ENCODE results near the gene MORN5.

The MORN5 gene

DNA sequence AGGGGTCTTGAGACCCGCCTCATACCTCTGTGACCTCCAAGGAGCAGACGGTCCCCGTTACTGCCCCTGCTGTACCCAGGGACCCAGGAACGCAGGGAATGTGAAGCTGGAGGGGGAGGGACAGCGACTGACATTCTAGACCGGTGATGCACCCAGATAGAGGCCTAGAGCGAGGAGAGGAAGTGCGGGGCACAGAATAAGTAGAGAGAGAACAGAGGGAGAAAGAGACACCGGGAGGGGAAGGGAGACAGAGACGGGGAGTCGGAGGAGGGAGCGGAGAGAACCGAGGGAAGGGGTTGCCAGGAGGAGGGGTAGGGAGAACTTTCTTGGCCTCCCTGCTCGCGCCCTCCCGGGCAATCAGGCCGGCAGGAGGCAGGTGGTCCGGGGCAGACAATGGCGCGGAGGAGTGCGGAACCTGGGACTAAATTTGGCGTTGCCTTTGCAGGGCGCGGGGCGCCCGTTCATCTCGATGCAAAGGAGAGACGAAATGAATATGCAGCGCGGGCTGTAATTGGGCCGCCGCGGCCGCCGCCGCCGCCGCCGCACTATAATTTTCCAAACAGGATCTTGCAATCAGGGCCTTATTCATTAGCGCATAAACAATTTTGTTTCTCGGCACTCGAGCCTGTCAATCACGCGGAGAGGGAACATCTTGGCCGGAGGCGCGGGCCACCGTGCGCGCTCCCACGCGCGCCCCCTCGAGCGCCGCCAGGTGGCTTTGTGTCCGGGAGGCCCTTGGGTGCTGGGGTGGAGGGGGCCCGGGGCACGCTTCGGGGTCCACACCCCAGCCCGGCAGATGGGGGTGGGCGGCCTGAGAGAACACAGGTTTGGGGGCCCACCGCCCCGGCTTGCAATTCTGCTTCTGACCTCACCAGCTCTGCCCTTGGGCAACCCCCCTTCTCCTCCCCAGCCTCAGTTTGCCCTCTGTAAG is 33.1 kb upstream of the MORN5 start:
- Histone ChIP-seq H3K36me3 (ENCODE audit: control insufficient read depth, low read depth, low read length) (no peaks in the 10 kb centered on the region), H3K27ac (ENCODE audit: low read length) (no peak overlapping the region), H3K4me3 (ENCODE audit: low read length) (peak overlapping the region; percentile 65), H3K9ac (ENCODE audit: low read length) (peak overlapping the region; percentile 28), H3K4me1 (ENCODE audit: control insufficient read depth, low read depth, low read length) (peaks cover 8% of the 10 kb centered on the region), H3K27me3 (ENCODE audit: control insufficient read depth, insufficient read depth, low read length) (peaks cover 44% of the 10 kb centered on the region), H3K9me3 (ENCODE audit: control insufficient read depth, low read depth, low read length) (no peaks in the 10 kb centered on the region)

- Histone ChIP-seq H3K4me1 (ENCODE audit: control insufficient read depth, low read depth, low read length) (peaks cover 15% of the 10 kb centered on the region), H3K9me3 (ENCODE audit: control insufficient read depth, low read depth, low read length) (no peaks in the 10 kb centered on the region), H3K36me3 (ENCODE audit: control insufficient read depth, low read depth, low read length) (no peaks in the 10 kb centered on the region), H3K27me3 (ENCODE audit: control insufficient read depth, insufficient read depth, low read length) (peaks cover 50% of the 10 kb centered on the region), H3K4me3 (ENCODE audit: low read length) (no peak overlapping the region), H3K9ac (ENCODE audit: low read length) (no peak overlapping the region), H3K27ac (ENCODE audit: low read length) (no peak overlapping the region)
These were observed 32.3 kb upstream of the MORN5 start for GRCh38 chr9:122127396-122127798.

DNA sequence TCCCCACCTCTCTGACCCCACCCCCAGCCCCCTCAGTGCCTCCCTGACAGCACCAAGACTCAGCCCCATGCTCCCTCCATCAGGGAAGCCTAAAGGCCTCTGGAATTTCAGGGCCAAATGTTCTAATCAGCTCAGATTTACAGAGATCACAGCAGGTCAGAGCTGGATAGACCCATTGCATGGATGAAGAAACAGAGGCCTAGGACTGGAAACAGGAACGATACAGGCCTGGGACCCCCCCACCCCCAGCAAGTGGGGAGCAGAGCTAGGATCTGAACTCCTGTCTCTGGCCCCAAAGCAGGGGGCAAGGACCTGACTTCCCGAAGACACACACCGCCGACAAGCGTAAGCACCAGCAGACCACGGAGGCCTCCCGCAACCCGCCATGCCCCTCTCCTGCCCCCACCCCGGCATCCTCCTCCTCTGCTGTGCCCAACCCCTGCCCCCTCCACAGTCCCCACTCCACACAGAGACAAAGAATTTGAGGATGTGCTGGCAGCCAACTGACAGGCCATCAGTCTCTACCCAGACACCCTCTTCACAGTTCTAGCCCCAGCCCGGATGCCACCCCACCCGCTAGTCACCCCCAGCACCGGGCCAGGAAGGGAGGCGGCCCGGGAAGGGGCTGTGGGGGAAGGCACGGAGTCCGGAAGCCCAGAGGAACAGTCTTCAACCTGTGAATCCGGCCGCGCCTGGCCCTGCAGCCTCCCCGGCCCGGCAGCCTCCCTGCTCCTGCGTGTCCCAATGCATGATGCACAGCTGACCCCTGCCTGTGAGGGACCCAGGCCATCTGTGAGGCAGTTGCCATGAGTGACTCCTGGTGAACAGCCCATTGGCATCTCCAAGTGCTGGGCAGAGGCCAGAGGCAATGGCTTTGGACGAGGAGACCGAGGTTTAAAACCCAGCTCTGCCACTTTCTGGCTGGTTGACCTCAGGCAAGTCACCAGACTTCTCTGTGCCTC is 31.4 kb upstream of the MORN5 start:
- Histone ChIP-seq H3K9ac (ENCODE audit: low read length) (no peak overlapping the region), H3K9me3 (ENCODE audit: control insufficient read depth, low read depth, low read length) (no peaks in the 10 kb centered on the region), H3K4me3 (ENCODE audit: low read length) (no peak overlapping the region), H3K27me3 (ENCODE audit: control insufficient read depth, insufficient read depth, low read length) (peaks cover 58% of the 10 kb centered on the region), H3K4me1 (ENCODE audit: control insufficient read depth, low read depth, low read length) (peaks cover 15% of the 10 kb centered on the region), H3K36me3 (ENCODE audit: control insufficient read depth, low read depth, low read length) (no peaks in the 10 kb centered on the region), H3K27ac (ENCODE audit: low read length) (no peak overlapping the region)

DNA sequence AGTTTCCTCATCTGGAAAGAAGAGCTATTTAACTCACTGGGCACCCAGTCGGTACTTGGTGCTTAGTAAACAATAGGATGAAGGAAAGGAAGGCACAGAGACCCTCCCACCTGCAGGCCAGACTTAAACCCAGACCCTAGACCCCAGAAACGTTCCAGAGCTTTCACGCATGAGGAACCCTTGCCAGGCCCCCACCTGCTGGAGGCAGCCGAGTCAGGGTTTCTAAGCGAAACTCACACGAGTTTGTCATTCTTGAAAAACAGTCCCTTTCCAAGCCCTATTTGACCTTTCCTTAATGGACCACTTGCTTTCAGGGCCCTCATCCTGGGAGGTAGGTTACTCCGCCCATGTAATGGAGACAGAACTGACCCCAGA is 30.8 kb upstream of the MORN5 start:
- H3K36me3 ChIP-seq (ENCODE audit: control insufficient read depth, low read depth, low read length), result no peaks in the 10 kb centered on the region
- H3K4me3 ChIP-seq (ENCODE audit: low read length), result no peak overlapping the region
- no peaks in the 10 kb centered on the region for H3K9me3 ChIP-seq (ENCODE audit: control insufficient read depth, low read depth, low read length)
- no peak overlapping the region for H3K9ac ChIP-seq (ENCODE audit: low read length)
- H3K4me1 ChIP-seq (ENCODE audit: control insufficient read depth, low read depth, low read length), result peaks cover 15% of the 10 kb centered on the region
- H3K27me3 ChIP-seq (ENCODE audit: control insufficient read depth, insufficient read depth, low read length), result peaks cover 58% of the 10 kb centered on the region
- no peak overlapping the region for H3K27ac ChIP-seq (ENCODE audit: low read length)

GRCh38 chr9:122129969-122130368 is 29.7 kb upstream of the MORN5 start:
- Histone ChIP-seq H3K27me3 (ENCODE audit: control insufficient read depth, insufficient read depth, low read length) (peaks cover 53% of the 10 kb centered on the region), H3K9me3 (ENCODE audit: control insufficient read depth, low read depth, low read length) (no peaks in the 10 kb centered on the region), H3K27ac (ENCODE audit: low read length) (no peak overlapping the region), H3K36me3 (ENCODE audit: control insufficient read depth, low read depth, low read length) (no peaks in the 10 kb centered on the region), H3K4me1 (ENCODE audit: control insufficient read depth, low read depth, low read length) (peaks cover 18% of the 10 kb centered on the region), H3K4me3 (ENCODE audit: low read length) (no peak overlapping the region), H3K9ac (ENCODE audit: low read length) (no peak overlapping the region)

GRCh38 chr9:122130837-122131236 is 28.9 kb upstream of the MORN5 start:
- H3K4me3 ChIP-seq (ENCODE audit: low read length), result no peak overlapping the region
- H3K36me3 ChIP-seq (ENCODE audit: control insufficient read depth, low read depth, low read length), result no peaks in the 10 kb centered on the region
- peaks cover 20% of the 10 kb centered on the region for H3K4me1 ChIP-seq (ENCODE audit: control insufficient read depth, low read depth, low read length)
- no peaks in the 10 kb centered on the region for H3K9me3 ChIP-seq (ENCODE audit: control insufficient read depth, low read depth, low read length)
- no peak overlapping the region for H3K27ac ChIP-seq (ENCODE audit: low read length)
- H3K27me3 ChIP-seq (ENCODE audit: control insufficient read depth, insufficient read depth, low read length), result peaks cover 45% of the 10 kb centered on the region
- H3K9ac ChIP-seq (ENCODE audit: low read length), result no peak overlapping the region

GRCh38 chr9:122131401-122132001 is 28.2 kb upstream of the MORN5 start:
- H3K4me3 ChIP-seq (ENCODE audit: low read length), result peak overlapping the region; percentile 14
- no peaks in the 10 kb centered on the region for H3K36me3 ChIP-seq (ENCODE audit: control insufficient read depth, low read depth, low read length)
- H3K4me1 ChIP-seq (ENCODE audit: control insufficient read depth, low read depth, low read length), result peaks cover 20% of the 10 kb centered on the region
- H3K27ac ChIP-seq (ENCODE audit: low read length), result no peak overlapping the region
- H3K9ac ChIP-seq (ENCODE audit: low read length), result no peak overlapping the region
- H3K27me3 ChIP-seq (ENCODE audit: control insufficient read depth, insufficient read depth, low read length), result peaks cover 38% of the 10 kb centered on the region
- no peaks in the 10 kb centered on the region for H3K9me3 ChIP-seq (ENCODE audit: control insufficient read depth, low read depth, low read length)

- H3K9ac ChIP-seq (ENCODE audit: low read length), result no peak overlapping the region
- peaks cover 20% of the 10 kb centered on the region for H3K4me1 ChIP-seq (ENCODE audit: control insufficient read depth, low read depth, low read length)
- no peak overlapping the region for H3K4me3 ChIP-seq (ENCODE audit: low read length)
- no peaks in the 10 kb centered on the region for H3K9me3 ChIP-seq (ENCODE audit: control insufficient read depth, low read depth, low read length)
- peaks cover 28% of the 10 kb centered on the region for H3K27me3 ChIP-seq (ENCODE audit: control insufficient read depth, insufficient read depth, low read length)
- H3K36me3 ChIP-seq (ENCODE audit: control insufficient read depth, low read depth, low read length), result no peaks in the 10 kb centered on the region
- H3K27ac ChIP-seq (ENCODE audit: low read length), result no peak overlapping the region
These were observed 27.2 kb upstream of the MORN5 start for GRCh38 chr9:122132539-122132938.

- Histone ChIP-seq H3K9me3 (ENCODE audit: control insufficient read depth, low read depth, low read length) (no peaks in the 10 kb centered on the region), H3K27me3 (ENCODE audit: control insufficient read depth, insufficient read depth, low read length) (peaks cover 26% of the 10 kb centered on the region), H3K4me1 (ENCODE audit: control insufficient read depth, low read depth, low read length) (peaks cover 20% of the 10 kb centered on the region), H3K27ac (ENCODE audit: low read length) (no peak overlapping the region), H3K36me3 (ENCODE audit: control insufficient read depth, low read depth, low read length) (no peaks in the 10 kb centered on the region), H3K9ac (ENCODE audit: low read length) (no peak overlapping the region), H3K4me3 (ENCODE audit: low read length) (no peak overlapping the region)
These were observed 26.3 kb upstream of the MORN5 start for GRCh38 chr9:122133263-122133983.

DNA sequence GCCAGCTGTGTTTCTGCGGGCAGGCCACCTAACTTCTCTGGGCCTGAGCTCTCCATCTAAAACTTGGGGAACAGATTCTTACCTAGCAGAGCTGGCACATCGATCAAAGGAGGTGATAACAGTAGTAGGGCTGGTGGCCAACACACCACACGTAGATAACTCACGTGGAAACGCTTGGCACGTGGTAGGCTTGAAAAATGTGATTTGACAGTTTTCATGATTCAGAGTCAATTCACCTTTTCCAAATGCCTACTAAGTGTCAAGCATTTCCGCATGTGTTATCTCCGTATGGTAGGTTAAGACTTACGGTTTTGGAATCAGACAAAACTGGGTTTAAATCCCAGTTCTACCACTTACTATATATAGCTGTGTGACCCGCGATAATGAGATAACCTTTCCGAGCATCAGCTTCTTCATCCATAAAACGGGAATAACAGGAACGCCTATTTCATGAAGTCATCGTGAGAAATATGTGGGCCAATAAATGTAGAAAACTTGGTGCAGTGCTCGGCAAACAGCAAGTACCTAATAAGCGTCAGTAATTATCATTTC is 25.6 kb upstream of the MORN5 start:
- Histone ChIP-seq H3K4me3 (ENCODE audit: low read length) (no peak overlapping the region), H3K9ac (ENCODE audit: low read length) (no peak overlapping the region), H3K27me3 (ENCODE audit: control insufficient read depth, insufficient read depth, low read length) (peaks cover 26% of the 10 kb centered on the region)

More for the DNA sequence above, 25.6 kb upstream of the MORN5 start:
- Histone ChIP-seq H3K27ac (ENCODE audit: low read length) (no peak overlapping the region), H3K4me1 (ENCODE audit: control insufficient read depth, low read depth, low read length) (peaks cover 20% of the 10 kb centered on the region), H3K36me3 (ENCODE audit: control insufficient read depth, low read depth, low read length) (no peaks in the 10 kb centered on the region), H3K9me3 (ENCODE audit: control insufficient read depth, low read depth, low read length) (no peaks in the 10 kb centered on the region)
